ENCODE measurements around the gene TNFAIP8. TPM values are rescaled to one million over a fixed set of nuclear protein-coding genes. Genes with fewer than 3 reads are reported as not detected.

TNFAIP8 gene
- total and polyA plus RNA-seq, 10 of the 15 experiments (the other 5 are each of a cell fraction or from before 2014, with no cell fraction given) = 124 to 324 (median 177) TPM

GRCh38 chr5:119343766-119344165, 12.1 kb upstream of the TNFAIP8 start (continued):
- TF ChIP-seq JUNB (IDR thresholded peaks at IDR 0.05) (0 out of 2 replicates have a peak, but pooled peaks have one; percentile 15), RAD51 (IDR thresholded peaks at IDR 0.05) (no peak), SREBF1 (IDR thresholded peaks at IDR 0.05; ENCODE audit: low read length) (no peak), KAT2A (conservative IDR thresholded peaks at IDR 0.05; ENCODE audit: control insufficient read depth, low read depth, low read length) (no peak), MLLT1 (IDR thresholded peaks at IDR 0.05) (0 out of 2 replicates have a peak, but pooled peaks have one; percentile 10), E2F8 (IDR thresholded peaks at IDR 0.05; ENCODE audit: low read depth, partially characterized antibody) (no peak), CREB1 (IDR thresholded peaks at IDR 0.05; ENCODE audit: low read depth) (peak; percentile 90), RFX5 (IDR thresholded peaks at IDR 0.05; ENCODE audit: low read depth, low read length) (no peak), ZNF622 (IDR thresholded peaks at IDR 0.05) (no peak), MEF2B (IDR thresholded peaks at IDR 0.05; ENCODE audit: partially characterized antibody, poor library complexity, severe bottlenecking) (peak; percentile 48), NKRF (conservative IDR thresholded peaks at IDR 0.05) (no peak), SUPT20H (IDR thresholded peaks at IDR 0.05; ENCODE audit: borderline replicate concordance, control insufficient read depth, low read depth, low read length) (no peak), CTCF (IDR thresholded peaks at IDR 0.05 in 2 of 3, conservative IDR thresholded peaks at IDR 0.05 in 1 of 3; ENCODE audit: control insufficient read depth in 2 of 3, extremely low read depth in 1 of 3, insufficient read depth in 1 of 3, low read depth in 3 of 3, low read length in 3 of 3) (no peak), CBX5 (IDR thresholded peaks at IDR 0.05; ENCODE audit: low read depth) (no peak), MEF2A (IDR thresholded peaks at IDR 0.05; ENCODE audit: insufficient read depth, low read depth, low read length) (peak; percentile 70; the same call in 1 of the 2 replicates), IRF4 (IDR thresholded peaks at IDR 0.05; ENCODE audit: low read depth, low read length) (peak; percentile 18; the same call in 1 of the 2 replicates), NR2C1 (IDR thresholded peaks at IDR 0.05) (no peak), MTA2 (IDR thresholded peaks at IDR 0.05; ENCODE audit: low read depth) (peak; percentile 84), FOXM1 (IDR thresholded peaks at IDR 0.05; ENCODE audit: low read depth, low read length) (peak; percentile 62; the same call in 1 of the 2 replicates), SMARCA5 (IDR thresholded peaks at IDR 0.05) (no peak; the same call in 1 of the 2 replicates), IKZF2 (IDR thresholded peaks at IDR 0.05) (peak in 1 of 2 experiments; percentile 58; a peak in 2 of 4 replicates), NRF1 (conservative IDR thresholded peaks at IDR 0.05; ENCODE audit: low read depth, low read length) (no peak), PAX8 (IDR thresholded peaks at IDR 0.05) (no peak), TCF12 (IDR thresholded peaks at IDR 0.05; ENCODE audit: low read depth, low read length) (peak; percentile 87), MYB (IDR thresholded peaks at IDR 0.05; ENCODE audit: borderline replicate concordance, low read depth, low read length) (peak; percentile 40; the same call in 1 of the 2 replicates)

All from GM12878 (cell line).